A549 (cell line): ENCODE results near the gene MAP3K5. TPM values are rescaled to one million over a fixed set of nuclear protein-coding genes. Genes with fewer than 3 reads are reported as not detected.

Source experiments
- ATAC-seq, 2 experiments: fragments of 200-7000 bp in 1 of 2; fragments of >200 bp in 1 of 2; cut with Nextera tagmentation in 1 of 2; cut with Tn5 transposase in 1 of 2; 3 replicates each; pipeline versions ENCODE4 v1.8.0 to v1.9.1; 2018 to 2020; ENCODE audit warnings: mild to moderate bottlenecking in 1 of 2, moderate library complexity in 1 of 2
- CTCF ChIA-PET: fragments of 300-600 bp; sonication (Branson Sonifier 250); formaldehyde crosslinking; extraction: SDS; loops from one replicate; lab custom pipeline; 2021; ENCODE audit warnings: antibody characterized with exemption, inconsistent platforms; lab: Yijun Ruan, JAX
- POLR2A ChIA-PET: fragments of 350-600 bp; formaldehyde crosslinking; extraction: SDS; loops from one replicate; lab custom pipeline; 2021; ENCODE audit warnings: antibody characterized with exemption, inconsistent platforms; lab: Yijun Ruan, JAX
- DNase-seq, 2 experiments: peaks; one replicate each; pipeline versions ENCODE4 v3.0.0 to v3.0.0-alpha.2; 2011 to 2016; ENCODE audit warnings: low read depth in 1 of 2, low spot score in 1 of 2
- FAIRE-seq: peaks from 2 replicates; lab custom pipeline; 2011; peaks lifted over from hg19 to GRCh38; lab: Jason Lieb, UNC
- H3K27ac ChIP-seq, 2 experiments: fragments of >200 bp; sonication (Bioruptor Twin); formaldehyde crosslinking; 3 replicates each; pipeline ENCODE4 v1.5.1; 2016 to 2017
- H3K4me1 ChIP-seq: fragments of >200 bp; sonication (Bioruptor Twin); formaldehyde crosslinking; 3 replicates; pipeline ENCODE4 v1.6.1; 2016
- H3K4me2 ChIP-seq: fragments of >200 bp; sonication (Bioruptor Twin); formaldehyde crosslinking; 3 replicates; pipeline ENCODE4 v1.6.1; 2016
- H3K4me3 ChIP-seq: fragments of >200 bp; sonication (Bioruptor Twin); formaldehyde crosslinking; 3 replicates; pipeline ENCODE4 v1.5.1; 2016
- H3K9me3 ChIP-seq: fragments of >200 bp; sonication (Bioruptor Twin); formaldehyde crosslinking; 3 replicates; pipeline ENCODE4 v1.6.1; 2016
- ATOH8 ChIP-seq: fragments of 250-450 bp; sonication (Bioruptor Pico); IDR thresholded peaks from 2 replicates; pipeline ENCODE4 v1.5.0; 2020; ENCODE audit warnings: low read depth, mild to moderate bottlenecking, moderate library complexity
- BHLHE40 ChIP-seq: IDR thresholded peaks from 2 replicates; pipeline ENCODE4 v1.6.1; 2012; ENCODE audit warnings: low read depth, low read length, inconsistent platforms
- CHD2 ChIP-seq: fragments of 150-350 bp; IDR thresholded peaks from 2 replicates; pipeline ENCODE4 v1.6.1; 2014; ENCODE audit warnings: low read length; ENCODE audit not compliant: partially characterized antibody
- CTCF ChIP-seq: fragments of >200 bp; sonication (Bioruptor Twin); formaldehyde crosslinking; IDR thresholded peaks from 3 replicates; pipeline ENCODE4 v1.5.1; 2016
- EHMT2 ChIP-seq: fragments of 200-600 bp; sonication (generic); IDR thresholded peaks from 2 replicates; pipeline ENCODE4 v1.6.1; 2016; ENCODE audit warnings: antibody characterized with exemption, low read depth, mild to moderate bottlenecking, moderate library complexity
- ESRRA ChIP-seq: fragments of 150-350 bp; IDR thresholded peaks from 2 replicates; pipeline ENCODE4 v1.6.1; 2014; ENCODE audit warnings: mild to moderate bottlenecking, low read length, borderline replicate concordance
- FOSL2 ChIP-seq, 2 experiments: fragments of 450-650 bp in 1 of 2; fragments of >200 bp in 1 of 2; sonication (Bioruptor Twin) in 1 of 2; formaldehyde crosslinking; IDR thresholded peaks; 2 replicates each; pipeline versions ENCODE4 v1.5.0 to v1.6.1; 2016 to 2020; ENCODE audit warnings: mild to moderate bottlenecking in 1 of 2, moderate library complexity in 1 of 2
- FOXS1 ChIP-seq: fragments of 250-450 bp; sonication (Bioruptor Pico); IDR thresholded peaks from 2 replicates; pipeline ENCODE4 v1.5.0; 2020; ENCODE audit warnings: mild to moderate bottlenecking, moderate library complexity
- GATA3 ChIP-seq: IDR thresholded peaks from 2 replicates; pipeline ENCODE4 v1.6.1; 2012; ENCODE audit warnings: borderline replicate concordance
- HDAC2 ChIP-seq: fragments of 200-600 bp; sonication (generic); IDR thresholded peaks from 2 replicates; pipeline ENCODE4 v1.6.1; 2016
- HMGXB4 ChIP-seq: fragments of 250-450 bp; sonication (Bioruptor Pico); IDR thresholded peaks from 2 replicates; pipeline ENCODE4 v1.5.0; 2021; ENCODE audit warnings: mild to moderate bottlenecking, moderate library complexity, borderline replicate concordance
- HOXB13 ChIP-seq: fragments of 250-450 bp; sonication (Bioruptor Pico); IDR thresholded peaks from 2 replicates; pipeline ENCODE4 v1.5.0; 2020; ENCODE audit warnings: low read depth, mild to moderate bottlenecking, moderate library complexity
- HOXB5 ChIP-seq: fragments of 250-450 bp; sonication (Bioruptor Pico); IDR thresholded peaks from 2 replicates; pipeline ENCODE4 v1.5.0; 2020; ENCODE audit warnings: mild to moderate bottlenecking, moderate library complexity
- JUN ChIP-seq, 2 experiments: fragments of >200 bp; sonication (Bioruptor Twin); formaldehyde crosslinking; IDR thresholded peaks; 2 replicates in 1 of 2; 3 replicates in 1 of 2; pipeline ENCODE4 v1.6.1; 2016 to 2017
- KDM1A ChIP-seq: fragments of 200-600 bp; sonication (generic); IDR thresholded peaks from 2 replicates; pipeline ENCODE4 v1.6.1; 2016; ENCODE audit warnings: low read depth, mild to moderate bottlenecking
- NFE2L2 ChIP-seq: fragments of 150-350 bp; conservative IDR thresholded peaks from 2 replicates; pipeline ENCODE4 v1.6.1; 2014; ENCODE audit warnings: low read length
- POLR2A ChIP-seq: IDR thresholded peaks from 2 replicates; pipeline ENCODE4 v1.6.1; 2012; ENCODE audit warnings: mild to moderate bottlenecking, low read length
- ZSCAN20 ChIP-seq: fragments of 250-450 bp; sonication (Bioruptor Pico); IDR thresholded peaks from 2 replicates; pipeline ENCODE4 v1.8.0; 2022; ENCODE audit warnings: mild to moderate bottlenecking, moderate library complexity
- WGBS: methylation state at CpG from one replicate; pipeline ENCODE4 v1.1.6; 2017; ENCODE audit errors: missing lambda C conversion rate; 5-methylcytosine and 5-hydroxymethylcytosine counted together
- polyA plus RNA-seq, 4 experiments: library from polyadenylated mRNA; depleted of rRNA in 3 of 4; stranded (reverse); fragments of >200 nt; fragmentation: RNase III in 1 of 4; extraction: RNeasy Plus Mini Kit Qiagen cat#74134 plus additional on column Dnase treatment in 1 of 4; gene quantifications; 2 replicates in 3 of 4; 3 replicates in 1 of 4; pipeline ENCODE4 v1.2.3, GENCODE V29; 2011 to 2017

MAP3K5 gene
- polyA plus RNA-seq, 2 of the 4 experiments (the other 2 are of a cell fraction), result 2.1 to 4.1 TPM

- Histone ChIP-seq H3K27ac (peak overlapping the region; percentile 93 to 97), H3K9me3 (no peaks in the 10 kb centered on the region), H3K4me2 (peak overlapping the region; percentile 82), H3K4me3 (no peak overlapping the region), H3K4me1 (peaks cover 70% of the 10 kb centered on the region)
- ChIA-PET CTCF (interaction anchor here (1.0 to 1.8 kb wide), 10 partner anchors 9 to 216 kb away, joined by 3 to 36 read pairs (median 6); no protein-coding TSS in a partner anchor), POLR2A (interaction anchor here (2.0 kb wide), 1 partner anchor 256 kb away, joined by 13 read pairs; the partner anchor contains the start of gene BCLAF1)
- TF ChIP-seq GATA3, result no peak
- TF ChIP-seq HDAC2, result no peak
- no peak for TF ChIP-seq ATOH8
- TF ChIP-seq FOXS1 (CRISPR knock-in tag), result no peak
- no peak for ATAC-seq
- WGBS, result 53% methylated on average over 1 of the region's 1 CpG
- DNase-seq, result no peak
- no peak for FAIRE-seq
Measured at GRCh38 chr6:136546331-136546730, 245.9 kb downstream of the MAP3K5 start.

- no peak for FAIRE-seq
- peaks cover 83% of the 10 kb centered on the region for H3K4me1 ChIP-seq
- TF ChIP-seq CHD2 (no peak), HOXB13 (no peak), NFE2L2 (no peak), EHMT2 (no peak), HDAC2 (no peak), FOSL2 (IDR thresholded peaks at IDR 0.05) (no peak), FOSL2 (CRISPR knock-in tag; IDR thresholded peaks at IDR 0.05) (no peak), HMGXB4 (no peak), KDM1A (no peak), JUN (IDR thresholded peaks at IDR 0.05) (no peak)
- TF ChIP-seq, all 56 proteins: peak for 0
- Histone ChIP-seq H3K4me3 (no peak overlapping the region), H3K4me2 (no peak overlapping the region), H3K27ac (peak overlapping the region in 1 of 2 experiments; percentile 61; a peak in 3 of 6 replicates), H3K9me3 (no peaks in the 10 kb centered on the region)
- POLR2A ChIA-PET, result no interaction called here
- WGBS, result 56% methylated on average over 1 of the region's 1 CpG
- no peak for ATAC-seq
- CTCF ChIA-PET, result no interaction called here
- no peak for DNase-seq
Measured at GRCh38 chr6:136544326-136544725, 248.0 kb downstream of the MAP3K5 start.

GRCh38 chr6:136541395-136541794, 250.9 kb downstream of the MAP3K5 start:
- Histone ChIP-seq H3K27ac (peak overlapping the region in 1 of 2 experiments; percentile 67; a peak in 2 of 6 replicates), H3K9me3 (no peaks in the 10 kb centered on the region), H3K4me3 (no peak overlapping the region), H3K4me2 (peak overlapping the region; percentile 28; the same call in 1 of the 3 replicates), H3K4me1 (peaks cover 74% of the 10 kb centered on the region)
- DNase-seq (no peak), ATAC-seq (no peak), FAIRE-seq (no peak)
- POLR2A ChIA-PET, result no interaction called here
- CTCF ChIA-PET, result interaction anchor here (0.9 to 3.8 kb wide), 2 partner anchors 9 to 199 kb away, joined by 3 to 20 read pairs; partner anchors contain the start of gene MAP7
- TF ChIP-seq BHLHE40, result no peak
- no peak for TF ChIP-seq CTCF
- TF ChIP-seq POLR2A, result no peak
- no peak for TF ChIP-seq ZSCAN20 (CRISPR knock-in tag)
- no peak for TF ChIP-seq FOXS1 (CRISPR knock-in tag)
- no peak for TF ChIP-seq ESRRA
- no peak for TF ChIP-seq HOXB5 (CRISPR knock-in tag)
- WGBS, result 96% methylated on average over 2 of the region's 2 CpGs
